OCI-LY7 (cell line): Measurements from ENCODE around the gene SERPINE2. TPM values are rescaled to one million over a fixed set of nuclear protein-coding genes. Genes with fewer than 3 reads are reported as not detected.

Experiments used
- BruUV-seq: library from RNA; stranded (reverse); fragments of 400-500 nt; replicated peaks from 2 replicates; lab custom pipeline; 2021; lab: Mats Ljungman, UMichigan
- CTCF ChIA-PET: fragments of 300-600 bp; sonication (Branson Sonifier 250); formaldehyde crosslinking; loops from one replicate; lab custom pipeline; 2022; ENCODE audit warnings: antibody characterized with exemption; ENCODE audit not compliant: unreplicated experiment; lab: Charles Lee
- POLR2A ChIA-PET: fragments of 300-600 bp; sonication (Branson Sonifier 250); formaldehyde crosslinking; loops from one replicate; lab custom pipeline; 2022; ENCODE audit warnings: antibody characterized with exemption; lab: Charles Lee
- DNase-seq: peaks from one replicate; pipeline ENCODE4 v3.0.0-alpha.2; 2015; ENCODE audit warnings: low spot score
- H2AFZ ChIP-seq: fragments of 200-600 bp; sonication (generic), shearing (Covaris generic); 2 replicates; pipeline ENCODE4 v1.6.1; 2014; ENCODE audit warnings: mild to moderate bottlenecking, antibody characterized with exemption, low read length, moderate library complexity
- H3K27ac ChIP-seq: fragments of 200-600 bp; sonication (generic); 2 replicates; pipeline ENCODE4 v1.5.1; 2014; ENCODE audit warnings: mixed run types, low read depth, mild to moderate bottlenecking, moderate library complexity, low read length, inconsistent platforms; ENCODE audit not compliant: poor library complexity, severe bottlenecking
- H3K36me3 ChIP-seq: fragments of 200-600 bp; sonication (generic); 2 replicates; pipeline ENCODE4 v1.6.1; 2014; ENCODE audit warnings: mild to moderate bottlenecking, antibody characterized with exemption, low read length, moderate library complexity, mixed read lengths; ENCODE audit not compliant: insufficient read depth
- H3K4me1 ChIP-seq: fragments of 200-600 bp; sonication (generic); 2 replicates; pipeline ENCODE4 v1.5.1; 2014; ENCODE audit warnings: mild to moderate bottlenecking, low read length; ENCODE audit not compliant: insufficient read depth, poor library complexity, severe bottlenecking
- H3K4me2 ChIP-seq: fragments of 200-600 bp; sonication (generic); 2 replicates; pipeline ENCODE4 v1.6.1; 2014; ENCODE audit warnings: mild to moderate bottlenecking, low read length
- H3K4me3 ChIP-seq: fragments of 200-600 bp; sonication (generic); 2 replicates; pipeline ENCODE4 v1.5.1; 2014; ENCODE audit warnings: mild to moderate bottlenecking, low read depth, low read length; ENCODE audit not compliant: poor library complexity, severe bottlenecking
- H3K79me2 ChIP-seq: fragments of 200-600 bp; sonication (generic); 2 replicates; pipeline ENCODE4 v1.6.1; 2016; ENCODE audit warnings: low read depth, mild to moderate bottlenecking, low read length, moderate library complexity, mixed read lengths; ENCODE audit not compliant: insufficient read depth
- H3K9me2 ChIP-seq: fragments of 200-600 bp; sonication (generic); 2 replicates; pipeline ENCODE4 v1.6.1; 2016; ENCODE audit warnings: mild to moderate bottlenecking, low read length, mixed read lengths; ENCODE audit not compliant: insufficient read depth
- H3K9me3 ChIP-seq: fragments of 200-600 bp; sonication (generic); 2 replicates; pipeline ENCODE4 v1.6.1; 2014; ENCODE audit warnings: mild to moderate bottlenecking, mixed run types, low read length, mixed read lengths
- H4K20me1 ChIP-seq: fragments of 200-600 bp; sonication (generic); 2 replicates; pipeline ENCODE4 v1.6.1; 2014; ENCODE audit warnings: mild to moderate bottlenecking, antibody characterized with exemption, low read length, moderate library complexity, mixed read lengths; ENCODE audit not compliant: insufficient read depth
- CTCF ChIP-seq: fragments of 200-600 bp; sonication (generic); conservative IDR thresholded peaks from 2 replicates; pipeline ENCODE4 v1.5.1; 2014; ENCODE audit warnings: mild to moderate bottlenecking, antibody characterized with exemption, low read length, moderate library complexity, mixed read lengths
- EZH2phosphoT487 ChIP-seq: fragments of 200-600 bp; sonication (generic); IDR thresholded peaks from 2 replicates; pipeline ENCODE4 v1.6.1; 2018; ENCODE audit warnings: low read depth, borderline replicate concordance, mild to moderate bottlenecking, mixed run types, antibody characterized with exemption, low read length, moderate library complexity, mixed read lengths
- intact Hi-C: fragments of 100-400 bp; cut with micrococcal nuclease; formaldehyde crosslinking; loops from one replicate; pipeline ENCODE4 v1.10.0; 2022; ENCODE audit not compliant: unreplicated experiment
- total RNA-seq, 2 experiments: library from RNA; depleted of rRNA in 1 of 2; stranded (reverse); fragments of >200 nt in 1 of 2; shearing (Covaris generic) in 1 of 2; gene quantifications; 2 replicates each; pipeline ENCODE4 v1.2.3, GENCODE V29; 2014 to 2022

SERPINE2 gene
- total RNA-seq, 2 experiments from 2014 or later = not detected

GRCh38 chr2:223934870-223935269, 104.2 kb downstream of the SERPINE2 start:
- Histone ChIP-seq H3K9me3 (no peaks in the 10 kb centered on the region), H3K27ac (no peak overlapping the region), H3K4me1 (no peaks in the 10 kb centered on the region), H3K4me3 (no peak overlapping the region), H2AFZ (no peak overlapping the region), H3K79me2 (no peaks in the 10 kb centered on the region), H3K9me2 (no peaks in the 10 kb centered on the region), H4K20me1 (no peaks in the 10 kb centered on the region; the same call in 1 of the 2 replicates), H3K36me3 (no peaks in the 10 kb centered on the region; the same call in 1 of the 2 replicates), H3K4me2 (no peak overlapping the region)
- POLR2A ChIA-PET = interaction anchor here (0.9 to 1.2 kb wide), 3 partner anchors 8 to 106 kb away, joined by 3 to 5 read pairs (median 3); no protein-coding TSS in a partner anchor
- TF ChIP-seq CTCF (no peak), EZH2phosphoT487 (no peak)
- intact Hi-C loops = no loop called here
- no TSS peak for BruUV-seq
- no peak for DNase-seq
- CTCF ChIA-PET = interaction anchor here (0.6 kb wide), 1 partner anchor 23 kb away, joined by 3 read pairs; no protein-coding TSS in a partner anchor

DNA sequence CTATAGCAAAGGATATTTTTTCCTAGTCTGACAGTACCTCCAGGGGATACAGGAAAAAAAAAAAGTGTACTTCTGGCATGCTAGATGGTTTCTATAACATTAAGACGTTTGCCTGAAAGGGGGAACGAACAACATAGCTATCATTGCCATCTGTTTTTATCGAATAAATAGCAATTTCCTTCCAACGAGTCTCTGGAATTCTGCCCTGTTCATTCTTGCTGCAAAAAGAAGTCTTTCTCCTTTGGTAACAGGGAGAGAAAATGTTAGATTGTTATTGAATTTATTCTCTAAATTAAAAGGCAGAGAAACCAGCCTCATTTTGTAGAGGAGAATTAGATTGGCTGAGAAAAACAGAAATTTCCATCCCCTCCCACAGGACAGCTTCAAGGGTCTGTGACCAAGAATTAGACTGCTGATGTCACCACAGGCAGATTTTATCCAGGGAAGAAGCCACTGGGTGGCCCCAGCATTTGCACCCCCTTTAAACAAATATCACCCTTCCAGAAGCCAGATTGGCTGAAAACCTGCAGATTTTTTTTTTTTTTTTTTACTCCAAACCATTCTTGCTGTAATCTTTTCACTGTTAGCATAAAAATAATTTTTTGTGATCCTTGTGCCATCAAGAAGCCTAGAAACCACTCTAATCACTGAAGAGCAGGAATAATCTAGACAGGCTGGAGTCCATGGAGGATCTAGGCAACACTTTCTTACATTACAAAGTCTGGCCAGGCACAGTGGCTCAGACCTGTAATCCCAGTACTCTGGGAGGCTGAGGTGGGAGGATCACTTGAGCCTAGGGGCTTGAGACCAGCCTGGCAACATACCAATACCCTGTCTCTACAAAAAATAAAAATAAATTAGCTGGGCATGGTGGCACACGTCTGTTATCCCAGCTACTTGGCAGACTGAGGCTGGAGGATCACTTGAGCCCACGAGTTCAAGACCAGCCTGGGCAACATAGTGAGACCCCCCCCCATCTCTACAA, 106.0 kb downstream of the SERPINE2 start:
- no peaks in the 10 kb centered on the region for H3K9me3 ChIP-seq
- no peaks in the 10 kb centered on the region for H3K4me1 ChIP-seq
- no peaks in the 10 kb centered on the region for H3K9me2 ChIP-seq
- ChIA-PET CTCF (interaction anchor here (0.5 kb wide), 1 partner anchor 63 kb away, joined by 3 read pairs; no protein-coding TSS in a partner anchor), POLR2A (interaction anchor here (0.6 to 1.1 kb wide), 2 partner anchors 37 to 658 kb away, joined by 5 to 10 read pairs; no protein-coding TSS in a partner anchor)
- intact Hi-C loops = no loop called here
- no peaks in the 10 kb centered on the region for H3K79me2 ChIP-seq
- H3K4me2 ChIP-seq = no peak overlapping the region
- no peaks in the 10 kb centered on the region for H3K36me3 ChIP-seq
- H2AFZ ChIP-seq = no peak overlapping the region
- no TSS peak for BruUV-seq
- H4K20me1 ChIP-seq = no peaks in the 10 kb centered on the region
- no peak overlapping the region for H3K27ac ChIP-seq
- no peak for DNase-seq
- TF ChIP-seq EZH2phosphoT487 = no peak
- no peak for TF ChIP-seq CTCF
- H3K4me3 ChIP-seq = no peak overlapping the region
